NOMO-1 treated with dmso at 0.1 percent for 144 hours (cell line): ENCODE measurements around the gene FXYD3.

Experiments used
- DNase-seq: peaks from one replicate; lab custom pipeline; 2025; ENCODE audit not compliant: unreplicated experiment; lab: John Stamatoyannopoulos, UW

The FXYD3 gene, protein sequence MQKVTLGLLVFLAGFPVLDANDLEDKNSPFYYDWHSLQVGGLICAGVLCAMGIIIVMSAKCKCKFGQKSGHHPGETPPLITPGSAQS

GRCh38 chr19:35115177-35115951 lies at the start of gene FXYD3:
Gene FXYD3 (plus strand): TSS chr19:35115823. CDS start chr19:35119377, 3,554 bp downstream.
- no peak for DNase-seq

DNA sequence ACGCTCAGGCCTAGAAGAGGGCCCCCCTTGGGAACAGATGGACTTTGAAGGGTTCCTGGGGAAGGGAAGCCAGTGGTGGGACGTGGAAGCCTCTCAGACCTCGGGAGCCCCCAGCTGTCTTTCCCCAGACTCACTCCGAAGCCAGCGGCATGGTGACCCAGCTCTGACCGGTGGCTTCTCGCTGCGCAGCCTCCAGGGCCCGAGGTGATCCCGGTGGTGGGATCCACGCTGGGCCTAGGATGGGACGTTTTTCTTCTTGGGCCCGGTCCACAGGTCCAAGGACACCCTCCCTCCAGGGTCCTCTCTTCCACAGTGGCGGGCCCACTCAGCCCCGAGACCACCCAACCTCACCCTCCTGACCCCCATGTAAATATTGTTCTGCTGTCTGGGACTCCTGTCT lies 49.5 kb upstream of the FXYD3 start:
- DNase-seq: no peak

- peak; percentile 73 for DNase-seq
These were observed 48.7 kb upstream of the FXYD3 start for GRCh38 chr19:35066691-35067563.

DNA sequence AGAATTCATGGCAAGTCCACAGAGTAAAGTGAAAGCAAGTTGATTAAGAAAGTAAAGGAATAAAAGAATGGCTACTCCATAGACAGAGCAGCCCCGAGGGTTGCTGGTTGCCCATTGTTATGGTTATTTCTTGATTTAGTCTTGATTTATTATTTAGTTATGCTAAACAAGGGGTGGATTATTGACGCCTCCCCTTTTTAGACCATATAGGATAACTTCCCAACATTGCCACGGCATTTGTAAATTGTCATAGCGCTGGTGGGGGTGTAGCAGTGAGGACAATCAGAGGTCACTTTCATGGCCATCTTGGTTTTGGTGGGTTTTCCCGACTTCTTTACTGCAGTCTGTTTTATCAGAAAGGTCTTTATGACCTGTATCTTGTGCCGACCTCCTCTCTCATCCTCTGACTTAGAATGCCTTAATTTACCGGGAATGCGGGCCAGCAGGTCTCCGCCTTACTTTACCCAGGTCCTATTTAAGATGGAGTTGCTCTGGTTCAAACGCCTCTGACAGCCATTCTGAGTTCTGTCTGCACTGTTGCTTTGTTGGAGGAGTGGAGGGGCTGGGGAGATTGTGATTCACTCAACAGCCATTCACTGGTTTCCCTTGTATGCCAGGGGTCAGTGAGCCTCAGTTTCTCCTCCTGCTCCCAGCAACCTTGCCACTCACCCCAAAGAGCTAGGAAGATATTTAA lies 46.5 kb upstream of the FXYD3 start:
- DNase-seq: no peak

DNA sequence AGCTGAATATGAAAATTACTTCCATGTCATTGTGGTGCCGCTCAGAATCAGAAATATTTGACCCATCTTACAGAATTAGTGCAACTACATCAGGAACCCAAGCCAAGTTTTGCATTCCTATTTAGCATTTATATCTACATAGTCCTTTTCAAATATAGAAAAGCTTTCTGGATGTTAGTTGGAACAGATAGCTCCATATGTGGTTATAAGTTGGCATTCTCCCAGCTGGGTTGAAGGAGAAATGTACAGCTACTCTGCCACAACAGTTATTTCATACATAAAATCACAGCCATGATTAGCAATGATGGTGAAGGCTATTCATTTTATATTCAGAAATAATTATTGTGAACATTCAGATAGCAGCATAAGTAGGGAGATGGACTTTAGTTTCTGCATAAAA lies 45.9 kb upstream of the FXYD3 start:
- DNase-seq: no peak

DNA sequence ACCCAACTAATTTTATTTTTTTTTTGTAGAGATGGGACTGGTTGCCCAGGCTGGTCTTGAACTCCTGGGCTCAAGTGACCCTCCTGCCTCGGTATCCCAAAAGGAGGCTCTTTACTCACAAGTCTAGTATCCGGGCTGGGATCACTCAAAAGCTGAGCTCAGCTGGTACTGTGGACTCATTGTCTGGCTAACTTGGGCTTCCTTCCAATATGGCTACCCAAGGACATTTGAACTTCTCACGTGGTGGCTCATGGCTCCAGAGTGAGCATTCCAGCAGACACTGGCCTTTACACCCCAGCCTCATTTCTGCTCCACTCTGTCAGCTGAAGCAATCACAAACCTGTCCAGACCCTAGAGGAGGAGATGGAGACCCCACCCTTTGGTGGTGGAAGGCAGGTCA lies 45.2 kb upstream of the FXYD3 start:
- DNase-seq: no peak

- no peak for DNase-seq
These were observed 42.1 kb upstream of the FXYD3 start for GRCh38 chr19:35073516-35073915.

DNA sequence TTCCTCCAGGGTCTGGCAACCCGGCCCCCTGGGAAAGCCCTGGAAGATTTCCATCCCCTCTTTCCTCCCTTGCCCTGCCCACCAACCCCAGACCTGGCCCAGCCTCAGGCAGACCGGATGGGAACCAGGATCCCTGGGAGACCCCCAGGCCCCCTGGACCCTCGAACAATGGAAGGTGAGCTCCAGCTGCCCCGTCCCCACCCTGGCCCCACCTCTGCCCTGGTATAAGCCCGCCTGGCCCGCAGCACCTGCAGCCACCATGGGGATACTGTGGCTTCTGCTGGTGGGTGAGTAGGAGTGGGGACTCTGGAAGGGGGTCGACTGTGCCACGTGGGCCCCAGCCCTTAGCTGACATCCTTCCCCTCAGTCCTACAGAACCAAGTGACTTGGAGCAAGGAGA lies 41.7 kb upstream of the FXYD3 start:
- DNase-seq: no peak

- DNase-seq: no peak
These were observed 41.0 kb upstream of the FXYD3 start for GRCh38 chr19:35074426-35075201.

DNA sequence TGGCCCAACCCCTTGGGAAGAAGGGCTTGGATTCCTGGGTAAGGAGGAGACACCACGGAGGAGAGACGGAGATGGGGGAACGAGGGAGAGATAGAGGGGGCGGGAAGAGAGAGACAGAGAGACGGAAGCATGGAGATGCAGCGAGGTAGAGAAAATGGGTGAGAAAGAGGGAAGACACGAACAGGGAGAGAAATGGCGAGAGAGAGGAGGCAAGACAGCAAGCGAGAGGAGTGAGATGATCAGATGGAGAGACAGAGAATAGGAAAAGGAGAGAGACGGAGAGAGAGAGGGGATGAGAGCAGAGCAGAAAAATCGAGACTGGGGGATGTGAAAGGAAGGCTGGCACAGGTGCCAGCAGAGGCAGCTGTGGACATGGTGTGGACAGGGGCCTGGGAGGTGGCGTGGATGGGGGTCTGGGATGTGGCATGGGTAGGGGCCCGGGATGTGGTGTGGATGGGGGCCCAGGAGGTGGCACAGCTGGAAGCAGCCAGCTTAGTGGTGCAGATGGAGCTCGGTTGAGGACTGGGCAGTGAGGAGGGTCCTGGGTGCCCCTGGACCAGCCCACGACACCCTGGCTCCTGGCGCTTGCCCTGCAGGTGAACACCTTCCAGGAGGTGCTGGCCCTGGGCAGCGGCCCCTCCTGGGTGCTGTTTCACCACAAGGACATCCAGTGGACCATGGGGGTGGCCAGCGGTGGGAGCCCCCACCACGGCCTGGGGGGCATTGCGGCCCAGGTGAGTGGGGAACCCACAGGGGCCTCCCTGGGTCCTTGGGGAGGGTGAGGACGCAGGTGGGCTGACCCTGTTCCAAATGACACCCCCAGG lies 40.2 kb upstream of the FXYD3 start:
- no peak for DNase-seq

DNA sequence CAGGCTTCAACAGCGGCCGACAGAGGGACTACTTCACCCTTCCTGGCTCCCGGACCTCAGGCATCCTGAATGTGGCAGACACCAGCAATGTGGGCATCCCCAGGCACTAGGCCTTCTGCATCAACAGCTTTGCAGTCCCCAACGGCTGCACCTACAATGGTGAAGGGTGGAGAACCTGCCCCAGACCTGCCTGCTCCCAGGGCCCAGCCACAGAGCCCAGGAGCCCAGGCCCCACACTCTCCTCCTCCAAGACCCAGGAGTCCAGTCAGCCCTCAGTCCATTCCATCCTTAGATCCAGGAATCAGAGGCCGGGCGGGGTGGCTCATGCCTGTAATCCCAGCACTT lies 39.6 kb upstream of the FXYD3 start:
- DNase-seq: no peak

DNA sequence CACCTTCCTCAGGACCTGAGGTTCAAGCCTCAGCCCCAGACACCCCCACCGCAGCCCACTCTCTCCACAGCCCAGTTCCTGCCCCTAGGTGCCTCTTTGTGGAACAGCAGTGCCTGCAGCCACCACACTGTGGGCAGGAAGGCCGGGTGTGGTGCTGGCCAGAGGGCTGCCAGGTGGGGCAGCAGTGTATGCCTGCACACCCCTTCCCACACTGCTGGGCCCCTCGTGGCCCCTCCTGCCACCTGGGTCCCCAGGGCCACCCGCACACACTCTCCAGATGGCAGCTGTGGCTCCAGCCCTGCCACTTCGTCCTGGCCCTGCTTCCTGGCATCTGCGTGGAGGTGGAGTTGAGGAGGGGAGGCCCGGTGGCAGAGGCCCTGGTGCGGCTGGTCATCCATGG lies 39.0 kb upstream of the FXYD3 start:
- no peak for DNase-seq

- DNase-seq: no peak
These were observed 38.0 kb upstream of the FXYD3 start for GRCh38 chr19:35077411-35078223.

- no peak for DNase-seq
These were observed 35.8 kb upstream of the FXYD3 start for GRCh38 chr19:35079826-35080225.

- no peak for DNase-seq
These were observed 34.9 kb upstream of the FXYD3 start for GRCh38 chr19:35080613-35081170.

- no peak for DNase-seq
These were observed 34.4 kb upstream of the FXYD3 start for GRCh38 chr19:35081201-35081600.

DNA sequence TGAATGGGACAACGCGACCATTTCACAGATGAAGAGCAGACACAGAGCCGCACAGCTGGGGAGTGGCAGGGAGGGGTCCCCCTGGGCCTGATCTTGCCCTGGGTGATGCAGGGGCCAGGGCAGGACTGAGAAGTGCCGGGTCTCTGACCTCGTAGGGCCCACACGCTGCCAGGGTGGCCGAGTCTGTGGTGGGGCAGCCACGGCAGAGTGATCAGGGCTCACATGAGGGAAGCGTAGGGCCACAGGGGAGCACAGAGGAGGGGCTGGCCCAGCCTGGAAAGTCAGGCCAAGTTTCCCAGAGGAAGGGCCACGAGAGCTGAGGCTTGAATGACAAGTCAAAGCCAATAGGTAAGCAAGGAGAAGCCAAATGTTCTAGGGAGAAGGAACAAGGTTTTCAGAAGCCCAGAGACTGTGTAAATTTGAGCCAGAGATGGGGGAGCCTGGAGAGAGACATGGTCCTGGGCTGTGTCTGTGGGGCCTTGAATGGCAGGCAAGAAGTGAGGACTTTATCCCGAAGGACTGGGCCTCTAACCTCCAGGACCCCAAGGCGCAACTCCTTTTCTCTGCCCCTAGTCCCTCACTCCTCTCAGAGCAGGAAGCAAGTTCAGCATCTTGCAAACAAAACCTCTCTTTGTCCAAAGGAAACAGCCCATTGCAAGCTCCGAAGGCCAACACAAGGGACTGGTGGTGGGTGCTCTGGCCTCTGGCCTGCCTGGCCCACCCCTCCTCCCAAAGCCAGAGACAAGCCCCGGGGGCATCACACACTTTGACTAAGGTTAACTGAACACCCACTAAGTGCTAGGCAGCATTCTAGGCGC lies 31.7 kb upstream of the FXYD3 start:
- DNase-seq: no peak

DNA sequence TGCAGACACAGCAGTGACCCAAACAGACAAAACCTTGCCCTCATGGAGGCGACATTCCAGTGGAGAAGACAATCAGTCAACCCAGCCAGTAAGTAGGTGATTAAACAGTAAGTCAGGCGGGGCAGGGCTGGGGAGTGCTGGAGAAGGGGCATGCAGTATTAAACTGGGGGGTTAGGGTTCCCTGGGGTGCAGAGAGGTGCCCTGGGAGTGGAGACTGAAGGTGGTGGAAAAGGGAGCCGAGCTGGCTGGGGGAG lies 31.2 kb upstream of the FXYD3 start:
- DNase-seq: no peak
